Astrocyte of the spinal cord (primary cell): ENCODE measurements around the gene CELF1.

Experiments used
- DNase-seq: peaks from one replicate; pipeline ENCODE4 v3.0.0; 2011; ENCODE audit warnings: low read depth, low spot score
- H3K4me3 ChIP-seq: 2 replicates; pipeline ENCODE4 v1.5.1; 2011; ENCODE audit warnings: low read depth, mild to moderate bottlenecking, low read length, moderate library complexity
- CTCF ChIP-seq: IDR thresholded peaks from 2 replicates; pipeline ENCODE4 v1.5.1; 2012; ENCODE audit warnings: low read depth, mild to moderate bottlenecking, low read length, inconsistent platforms
- in situ Hi-C: cut with HindIII; loops from 2 replicates; pipeline ENCODE4 v1.10.0; 2017; ENCODE audit warnings: low sequenced_read_pairs

CELF1 gene

GRCh38 chr11:47467357-47467756 is 85.6 kb downstream of the CELF1 start:
- in situ Hi-C loops = no loop called here
- no peak for TF ChIP-seq CTCF
- DNase-seq = no peak
- H3K4me3 ChIP-seq = no peak overlapping the region

GRCh38 chr11:47466701-47467250 is 86.2 kb downstream of the CELF1 start:
- TF ChIP-seq CTCF = no peak
- H3K4me3 ChIP-seq = no peak overlapping the region
- in situ Hi-C loops = no loop called here
- peak; percentile 79 for DNase-seq

- H3K4me3 ChIP-seq = no peak overlapping the region
- in situ Hi-C loops = no loop called here
- TF ChIP-seq CTCF = no peak
- DNase-seq = peak; percentile 45
Observed at GRCh38 chr11:47466201-47466600, 86.7 kb downstream of the CELF1 start.

- in situ Hi-C loops = no loop called here
- no peak for TF ChIP-seq CTCF
- DNase-seq = peak; percentile 82
- no peak overlapping the region for H3K4me3 ChIP-seq
Observed at GRCh38 chr11:47464483-47464882, 88.4 kb downstream of the CELF1 start.

- TF ChIP-seq CTCF = no peak
- DNase-seq = no peak
- no peak overlapping the region for H3K4me3 ChIP-seq
- in situ Hi-C loops = no loop called here
Observed at GRCh38 chr11:47461876-47462275, 91.1 kb downstream of the CELF1 start.

- in situ Hi-C loops = no loop called here
- no peak overlapping the region for H3K4me3 ChIP-seq
- no peak for TF ChIP-seq CTCF
- no peak for DNase-seq
Observed at GRCh38 chr11:47460571-47461235, 92.2 kb downstream of the CELF1 start.
